Gastrocnemius medialis (tissue), 4 donors: ENCODE measurements around the gene LRFN2. TPM values are rescaled to one million over a fixed set of nuclear protein-coding genes. Genes with fewer than 3 reads are reported as not detected.

ENCODE experiments used
- ATAC-seq, 2 donors: fragments of 150-250 bp; one replicate each; pipeline ENCODE4 v1.9.1; 2016
- DNase-seq, 2 donors: peaks; one replicate each; pipeline ENCODE4 v3.0.0-alpha.2; 2019
- H3K27ac ChIP-seq, 4 donors: fragments of 200-600 bp; sonication (generic); 1 replicate in 1 of 4; 2 replicates in 3 of 4; pipeline ENCODE4 v1.5.1; 2016 to 2018; ENCODE audit warnings: mild to moderate bottlenecking in 2 of 4, moderate library complexity in 1 of 4
- H3K27me3 ChIP-seq, 3 donors: fragments of 200-600 bp; sonication (generic) in 2 of 3; 1 replicate in 1 of 3; 2 replicates in 2 of 3; pipeline versions ENCODE4 v1.5.1 to v1.6.0; 2016 to 2019; ENCODE audit warnings: mild to moderate bottlenecking in 1 of 3, moderate library complexity in 1 of 3
- H3K36me3 ChIP-seq, 2 donors: fragments of 200-600 bp; sonication (generic) in 1 of 2; one replicate each; pipeline ENCODE4 v1.5.1; 2017 to 2018
- H3K4me1 ChIP-seq, 2 donors: fragments of 200-600 bp; sonication (generic) in 1 of 2; one replicate each; pipeline ENCODE4 v1.5.1; 2016 to 2017; ENCODE audit warnings: mild to moderate bottlenecking in 2 of 2
- H3K4me3 ChIP-seq, 4 donors: fragments of 200-600 bp; sonication (generic) in 3 of 4; 1 replicate in 1 of 4; 2 replicates in 3 of 4; pipeline ENCODE4 v1.5.1; 2016 to 2019; ENCODE audit warnings: mild to moderate bottlenecking in 2 of 4
- H3K9me3 ChIP-seq, 3 donors: fragments of 200-600 bp; sonication (generic) in 2 of 3; 1 replicate in 1 of 3; 2 replicates in 2 of 3; pipeline ENCODE4 v1.5.1; 2016 to 2019
- POLR2A ChIP-seq, 2 donors: fragments of 450-650 bp; IDR thresholded peaks; one replicate each; pipeline ENCODE4 v1.6.1; 2017; ENCODE audit warnings: antibody characterized with exemption in 2 of 2, mild to moderate bottlenecking in 2 of 2, moderate library complexity in 2 of 2
- in situ Hi-C, 4 donors: fragments of 200-750 bp; cut with MboI; loops; one replicate each; pipeline versions ENCODE4 v1.15.0 to v1.8.0; 2017; ENCODE audit warnings: low sequenced_read_pairs in 4 of 4
- intact Hi-C: fragments of 100-400 bp; cut with DNase I; formaldehyde crosslinking; loops from one replicate; pipeline ENCODE4 v1.15.1; 2023; ENCODE audit warnings: low total_unique reads
- total RNA-seq, 4 donors: library from RNA; depleted of rRNA; stranded (reverse); fragments of >200 nt; gene quantifications; one replicate each; pipeline versions ENCODE4 v1.1.0 to v1.2.3, GENCODE V29; 2016
- TF ChIP-seq, protein P1 (sequence below), 5 experiments: fragments of 450-650 bp in 3 of 5; fragments of 200-600 bp in 2 of 5; sonication (generic) in 2 of 5; IDR thresholded peaks in 4 of 5; conservative IDR thresholded peaks in 1 of 5; 1 replicate in 4 of 5; 2 replicates in 1 of 5; pipeline ENCODE4 v1.5.1; 2016 to 2019; ENCODE audit warnings: antibody characterized with exemption in 5 of 5, mild to moderate bottlenecking in 3 of 5, moderate library complexity in 3 of 5

Gene LRFN2
- total RNA-seq, 4 donors from 2014 or later, result not detected

DNA sequence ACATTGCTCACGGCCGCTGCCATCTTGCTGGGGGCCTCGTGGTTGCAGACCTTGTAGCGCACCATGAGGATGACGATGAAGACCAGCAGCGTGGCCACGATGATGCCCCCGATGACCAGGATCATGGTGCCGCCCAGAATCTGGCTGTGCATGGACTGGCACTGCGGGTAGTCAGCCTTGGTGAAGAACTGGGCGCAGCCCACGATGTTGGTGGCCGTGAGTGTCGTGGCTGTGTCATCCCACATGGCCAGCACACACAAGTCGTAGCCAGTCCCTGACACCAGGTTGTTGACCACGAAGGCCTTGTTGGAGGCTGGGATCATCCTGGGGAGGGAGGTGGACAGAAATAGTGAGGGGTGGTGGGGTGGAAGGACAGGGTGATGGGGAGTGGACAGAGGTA lies 194.6 kb downstream of the LRFN2 start:
- TF ChIP-seq, protein P1, sequence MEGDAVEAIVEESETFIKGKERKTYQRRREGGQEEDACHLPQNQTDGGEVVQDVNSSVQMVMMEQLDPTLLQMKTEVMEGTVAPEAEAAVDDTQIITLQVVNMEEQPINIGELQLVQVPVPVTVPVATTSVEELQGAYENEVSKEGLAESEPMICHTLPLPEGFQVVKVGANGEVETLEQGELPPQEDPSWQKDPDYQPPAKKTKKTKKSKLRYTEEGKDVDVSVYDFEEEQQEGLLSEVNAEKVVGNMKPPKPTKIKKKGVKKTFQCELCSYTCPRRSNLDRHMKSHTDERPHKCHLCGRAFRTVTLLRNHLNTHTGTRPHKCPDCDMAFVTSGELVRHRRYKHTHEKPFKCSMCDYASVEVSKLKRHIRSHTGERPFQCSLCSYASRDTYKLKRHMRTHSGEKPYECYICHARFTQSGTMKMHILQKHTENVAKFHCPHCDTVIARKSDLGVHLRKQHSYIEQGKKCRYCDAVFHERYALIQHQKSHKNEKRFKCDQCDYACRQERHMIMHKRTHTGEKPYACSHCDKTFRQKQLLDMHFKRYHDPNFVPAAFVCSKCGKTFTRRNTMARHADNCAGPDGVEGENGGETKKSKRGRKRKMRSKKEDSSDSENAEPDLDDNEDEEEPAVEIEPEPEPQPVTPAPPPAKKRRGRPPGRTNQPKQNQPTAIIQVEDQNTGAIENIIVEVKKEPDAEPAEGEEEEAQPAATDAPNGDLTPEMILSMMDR (IDR thresholded peaks at IDR 0.05 in 4 of 5, conservative IDR thresholded peaks at IDR 0.05 in 1 of 5), result no peak
- no peak for TF ChIP-seq POLR2A (IDR thresholded peaks at IDR 0.05)
- in situ Hi-C loops (no loop called here), intact Hi-C loops (no loop called here)
- Histone ChIP-seq H3K27ac (no peak overlapping the region), H3K4me3 (no peak overlapping the region), H3K9me3 (no peaks in the 10 kb centered on the region), H3K4me1 (peaks cover 4 to 13% of the 10 kb centered on the region in 2 donors), H3K27me3 (no peaks in the 10 kb centered on the region), H3K36me3 (no peaks in the 10 kb centered on the region)
- no peak for ATAC-seq
- DNase-seq, result no peak

DNA sequence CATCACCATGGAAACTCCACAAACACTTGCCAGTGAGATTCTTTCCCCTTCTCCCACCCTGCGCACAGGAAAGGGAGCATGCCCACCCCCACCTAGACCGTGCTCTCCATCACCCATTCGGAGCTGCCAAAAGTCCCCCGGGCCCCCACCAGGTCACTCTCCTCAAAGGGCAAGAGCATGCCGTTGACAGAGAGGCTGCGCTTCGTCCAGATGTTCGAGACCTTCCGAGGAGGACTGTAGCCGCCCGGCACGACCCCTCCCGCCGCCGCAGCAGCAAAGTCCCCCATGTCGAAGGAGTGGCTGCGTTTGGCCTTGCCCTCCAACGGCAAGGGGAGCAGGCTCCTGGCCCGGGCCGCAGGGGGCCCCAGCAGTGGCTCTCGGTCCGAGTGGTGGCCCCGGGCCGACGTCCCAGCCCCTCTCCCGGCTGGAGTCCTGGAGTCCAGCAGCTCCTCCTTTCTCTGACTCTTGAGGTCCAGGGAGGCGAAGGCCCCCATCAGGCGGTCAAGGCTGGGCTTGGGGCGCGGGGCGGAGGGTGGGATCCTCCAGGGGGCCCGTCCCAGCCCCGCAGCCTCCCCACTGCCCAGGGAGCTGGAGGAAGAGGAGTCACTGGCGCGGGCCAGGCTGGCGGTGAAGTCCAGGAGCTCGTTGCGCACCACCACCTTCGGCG lies 195.2 kb downstream of the LRFN2 start:
- in situ Hi-C loops, result no loop called here

DNA sequence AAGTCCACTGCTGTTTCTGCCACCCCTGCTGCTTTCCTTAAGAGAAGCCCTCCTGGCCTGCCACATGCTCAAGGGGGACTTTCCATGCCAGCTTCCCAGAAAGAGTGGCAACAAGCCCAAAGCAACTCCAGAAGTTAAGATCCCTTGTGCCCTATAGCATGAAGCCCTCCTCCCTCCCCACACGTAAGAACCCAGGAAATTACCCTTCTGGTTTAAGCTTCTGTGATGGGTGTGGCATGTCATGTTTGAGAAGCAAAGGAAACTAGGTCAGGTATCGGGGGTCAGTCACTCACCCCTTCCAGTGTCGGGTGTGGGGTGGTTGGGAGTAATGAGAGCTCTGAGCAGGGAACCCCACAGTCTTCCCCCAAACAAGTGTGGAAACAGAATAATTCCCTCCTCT lies 196.1 kb downstream of the LRFN2 start:
- Histone ChIP-seq H3K4me1 (peaks cover 4 to 11% of the 10 kb centered on the region in 2 donors), H3K36me3 (no peaks in the 10 kb centered on the region), H3K4me3 (no peak overlapping the region), H3K9me3 (no peaks in the 10 kb centered on the region), H3K27me3 (no peaks in the 10 kb centered on the region), H3K27ac (no peak overlapping the region)
- intact Hi-C loops (no loop called here), in situ Hi-C loops (no loop called here)
- no peak for TF ChIP-seq POLR2A (IDR thresholded peaks at IDR 0.05)
- TF ChIP-seq, protein P1 (IDR thresholded peaks at IDR 0.05 in 4 of 5, conservative IDR thresholded peaks at IDR 0.05 in 1 of 5), result no peak
- DNase-seq (no peak), ATAC-seq (no peak)

More for the DNA sequence above, 195.2 kb downstream of the LRFN2 start:
- no peak for DNase-seq
- Histone ChIP-seq H3K4me3 (no peak overlapping the region), H3K4me1 (peaks cover 4 to 13% of the 10 kb centered on the region in 2 donors), H3K27me3 (no peaks in the 10 kb centered on the region), H3K9me3 (no peaks in the 10 kb centered on the region), H3K27ac (no peak overlapping the region), H3K36me3 (no peaks in the 10 kb centered on the region)
- intact Hi-C loops, result no loop called here
- no peak for TF ChIP-seq POLR2A (IDR thresholded peaks at IDR 0.05)
- TF ChIP-seq, protein P1 (IDR thresholded peaks at IDR 0.05 in 4 of 5, conservative IDR thresholded peaks at IDR 0.05 in 1 of 5), result no peak
- ATAC-seq, result no peak

DNA sequence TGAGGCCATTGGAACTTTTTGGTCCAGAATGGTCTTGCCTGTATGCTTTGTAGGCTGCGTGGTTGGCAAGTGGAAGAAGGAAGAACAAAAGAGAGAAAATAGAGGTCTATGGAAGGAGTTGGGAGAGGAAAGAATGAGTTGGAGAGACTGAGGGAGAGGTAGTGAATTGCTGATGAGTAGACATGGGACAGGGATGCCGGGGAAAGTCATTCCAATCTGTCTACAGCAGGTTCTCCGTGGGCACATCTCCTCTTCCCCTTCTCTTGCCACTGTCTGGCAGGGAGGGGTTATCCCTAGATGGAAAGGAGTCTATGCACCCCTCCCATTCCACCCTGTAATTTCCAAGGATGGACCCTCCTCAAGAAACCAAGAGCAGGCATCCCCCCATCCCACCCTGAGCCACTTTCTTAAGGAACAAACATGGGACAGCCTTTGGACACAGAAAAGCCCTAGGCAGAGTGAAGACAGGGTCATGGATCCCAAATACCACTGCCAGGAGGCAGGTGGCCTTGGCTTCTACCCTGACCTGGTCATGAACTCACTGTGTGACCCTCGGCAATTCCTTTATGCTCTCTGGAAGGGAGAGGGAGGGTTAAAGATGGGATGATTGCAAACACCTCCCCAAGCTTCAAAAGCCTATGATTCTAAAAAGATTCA lies 196.9 kb downstream of the LRFN2 start:
- TF ChIP-seq, protein P1 (IDR thresholded peaks at IDR 0.05 in 4 of 5, conservative IDR thresholded peaks at IDR 0.05 in 1 of 5), result no peak
- TF ChIP-seq POLR2A (IDR thresholded peaks at IDR 0.05), result no peak
- Histone ChIP-seq H3K36me3 (no peaks in the 10 kb centered on the region), H3K27me3 (no peaks in the 10 kb centered on the region), H3K4me3 (no peak overlapping the region), H3K9me3 (no peaks in the 10 kb centered on the region), H3K27ac (no peak overlapping the region), H3K4me1 (peaks cover 4 to 5% of the 10 kb centered on the region in 2 donors)
- DNase-seq (no peak), ATAC-seq (no peak)
- intact Hi-C loops (no loop called here), in situ Hi-C loops (no loop called here)
